NCI-H146 treated with DMSO at 0.1 percent for 48 hours (cell line): ENCODE results near the gene RAD51.

Experiments
- DNase-seq: peaks from one replicate; lab custom pipeline; 2025; ENCODE audit not compliant: unreplicated experiment; lab: John Stamatoyannopoulos, UW

Gene RAD51

DNA sequence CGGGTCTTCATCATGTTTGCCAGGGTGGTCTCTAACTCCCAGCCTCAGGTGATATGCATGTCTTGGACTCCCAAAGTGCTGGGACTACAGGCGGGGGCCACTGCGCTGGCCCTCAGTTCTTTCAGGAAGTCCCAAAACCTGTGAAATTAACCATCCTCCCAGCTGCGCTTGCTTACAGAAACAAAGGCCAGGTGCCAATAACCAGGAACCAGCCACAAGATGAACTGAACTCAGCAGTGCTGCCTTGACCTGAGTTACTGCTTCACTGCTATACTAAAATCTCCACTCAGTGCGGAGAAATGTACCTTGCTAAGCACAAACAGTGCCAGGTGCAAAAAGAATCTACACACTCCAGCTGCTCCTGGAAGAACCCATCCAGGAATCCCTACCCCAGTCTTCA is 65.0 kb downstream of the RAD51 start:
- DNase-seq = no peak

DNA sequence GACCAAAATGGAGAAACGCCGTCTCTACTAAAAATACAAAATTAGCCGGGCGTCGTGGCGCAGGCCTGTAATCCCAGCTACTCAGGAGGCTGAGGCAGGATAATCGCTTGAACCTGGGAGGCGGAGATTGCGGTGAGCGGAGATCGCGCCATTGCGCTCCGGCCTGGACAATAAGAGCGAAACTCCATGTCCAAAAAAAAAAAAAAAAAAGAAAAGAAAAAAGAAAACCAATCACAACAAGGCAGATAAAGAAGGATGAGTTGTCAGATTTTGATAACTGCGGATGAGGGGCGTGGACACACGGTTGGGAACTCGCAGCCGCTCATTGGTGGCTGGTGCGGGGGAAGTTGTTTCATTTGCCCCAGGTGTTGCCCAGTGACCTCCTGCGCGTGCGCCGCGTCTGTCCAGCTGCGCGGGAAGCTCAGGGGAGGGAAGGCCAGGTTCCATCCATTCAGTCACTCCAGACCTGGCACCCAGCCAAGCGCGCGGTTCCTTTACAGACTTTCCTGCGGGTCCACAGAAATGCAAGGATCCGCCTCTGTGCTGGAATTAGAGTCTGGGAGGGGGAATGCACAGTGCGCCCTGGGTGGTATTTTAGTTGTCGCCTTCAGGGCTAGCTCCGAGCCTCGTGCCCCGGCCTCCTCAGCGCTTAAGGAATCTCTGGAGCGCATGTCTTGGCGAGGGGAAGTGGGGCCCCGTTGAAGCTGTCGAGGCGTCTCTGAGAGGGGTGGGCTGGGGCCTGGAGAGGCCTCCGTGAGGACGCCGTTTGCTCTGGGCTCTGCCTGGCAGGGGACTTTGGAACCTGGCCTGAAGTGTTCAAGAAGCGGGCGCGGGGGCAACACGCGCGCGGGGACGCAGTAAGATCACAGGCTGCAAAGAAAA is 68.2 kb downstream of the RAD51 start:
- DNase-seq = peak; percentile 60

- DNase-seq = no peak
Measured at GRCh38 chr15:40763801-40764628, 69.0 kb downstream of the RAD51 start, which contains the start of gene GCHFR. GCHFR (plus strand) TSS chr15:40764068; CDS start chr15:40764181, 113 bp downstream.

DNA sequence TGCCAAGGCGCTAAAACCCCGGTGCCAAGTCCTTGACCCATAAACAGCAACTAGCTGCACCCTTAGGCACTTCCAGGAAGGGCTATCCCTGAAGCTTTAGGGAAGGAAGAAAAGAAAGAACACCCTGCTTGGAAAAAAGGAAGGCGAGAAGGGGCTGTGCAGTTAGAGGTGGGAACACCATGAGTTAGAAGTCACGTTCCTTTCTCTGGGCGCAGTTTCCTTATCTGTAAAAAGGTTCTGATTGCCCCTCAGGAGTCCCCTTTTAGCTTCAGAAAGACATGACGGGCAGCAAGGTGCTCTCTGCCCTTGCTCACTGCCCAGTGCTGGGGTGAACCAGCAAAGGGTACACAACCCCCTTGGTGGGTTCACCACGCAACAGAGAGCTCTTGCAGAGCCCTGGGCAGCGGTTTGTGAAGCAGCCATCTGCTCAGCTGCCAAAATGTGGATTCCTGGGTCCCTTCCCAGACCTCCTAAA is 69.7 kb downstream of the RAD51 start:
- DNase-seq = no peak

DNA sequence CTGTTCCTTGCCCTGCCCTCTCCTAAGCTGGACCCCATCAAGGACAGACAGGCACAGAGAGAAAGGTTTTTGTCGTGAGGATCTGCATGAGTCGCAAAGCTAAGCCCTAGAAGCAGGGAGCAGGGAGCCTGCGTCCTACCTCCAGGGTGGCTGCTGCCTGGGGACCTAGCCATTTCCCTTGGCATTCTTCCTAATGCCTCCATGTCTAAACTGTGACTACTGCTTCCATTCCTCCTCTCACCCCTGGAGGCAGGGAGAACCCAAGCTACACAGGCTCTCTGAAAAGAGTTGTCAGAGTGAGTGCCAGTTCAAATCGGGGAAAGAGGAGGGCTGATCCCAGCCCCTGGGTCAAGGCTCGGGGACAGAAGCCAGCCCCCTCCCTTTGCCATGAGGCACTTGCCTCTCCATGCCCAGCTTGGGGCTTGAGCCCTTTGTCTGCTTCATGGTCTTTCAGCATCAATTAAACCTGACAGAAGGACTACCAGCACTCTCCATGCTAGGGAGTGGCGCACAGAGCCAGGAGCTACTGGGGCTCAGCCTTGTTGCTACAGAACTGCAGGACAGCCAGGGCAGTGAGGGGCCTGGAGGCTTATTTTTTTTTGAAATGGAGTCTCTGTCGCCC is 71.3 kb downstream of the RAD51 start:
- no peak for DNase-seq

- DNase-seq = no peak
Measured at GRCh38 chr15:40766906-40767837, 72.2 kb downstream of the RAD51 start.

DNA sequence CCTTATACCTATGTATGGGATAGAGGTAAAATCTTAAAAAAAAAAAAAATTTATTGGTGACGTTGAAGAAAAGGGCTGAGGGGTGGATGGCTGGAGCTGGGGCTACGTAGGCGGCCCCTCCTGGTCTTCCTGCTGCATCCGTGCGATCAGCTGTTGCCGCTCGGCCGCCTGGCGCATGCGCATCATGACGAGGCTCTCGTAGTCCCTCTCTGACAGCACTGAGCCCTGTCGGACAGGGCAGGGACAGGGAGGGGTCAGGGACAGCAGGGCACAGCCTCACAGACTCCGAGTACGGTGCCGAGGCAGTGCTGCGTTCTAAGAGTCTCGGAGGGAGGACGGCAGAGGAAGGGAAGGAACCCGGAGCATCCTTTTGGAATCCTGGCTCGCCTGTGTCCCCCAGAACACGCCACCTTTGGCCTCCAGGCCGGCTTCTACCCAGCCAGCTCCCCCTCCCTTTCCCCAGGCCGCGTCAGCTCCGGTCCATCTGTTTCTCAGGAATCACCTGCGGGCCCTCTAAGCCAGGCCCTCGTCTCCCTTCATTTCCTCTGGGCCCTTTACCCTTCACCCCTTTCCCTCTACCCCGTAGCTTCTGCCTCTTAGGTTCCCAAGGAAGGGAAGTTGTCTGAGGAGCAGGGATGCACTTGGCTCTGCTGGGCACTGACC is 73.0 kb downstream of the RAD51 start:
- no peak for DNase-seq

DNA sequence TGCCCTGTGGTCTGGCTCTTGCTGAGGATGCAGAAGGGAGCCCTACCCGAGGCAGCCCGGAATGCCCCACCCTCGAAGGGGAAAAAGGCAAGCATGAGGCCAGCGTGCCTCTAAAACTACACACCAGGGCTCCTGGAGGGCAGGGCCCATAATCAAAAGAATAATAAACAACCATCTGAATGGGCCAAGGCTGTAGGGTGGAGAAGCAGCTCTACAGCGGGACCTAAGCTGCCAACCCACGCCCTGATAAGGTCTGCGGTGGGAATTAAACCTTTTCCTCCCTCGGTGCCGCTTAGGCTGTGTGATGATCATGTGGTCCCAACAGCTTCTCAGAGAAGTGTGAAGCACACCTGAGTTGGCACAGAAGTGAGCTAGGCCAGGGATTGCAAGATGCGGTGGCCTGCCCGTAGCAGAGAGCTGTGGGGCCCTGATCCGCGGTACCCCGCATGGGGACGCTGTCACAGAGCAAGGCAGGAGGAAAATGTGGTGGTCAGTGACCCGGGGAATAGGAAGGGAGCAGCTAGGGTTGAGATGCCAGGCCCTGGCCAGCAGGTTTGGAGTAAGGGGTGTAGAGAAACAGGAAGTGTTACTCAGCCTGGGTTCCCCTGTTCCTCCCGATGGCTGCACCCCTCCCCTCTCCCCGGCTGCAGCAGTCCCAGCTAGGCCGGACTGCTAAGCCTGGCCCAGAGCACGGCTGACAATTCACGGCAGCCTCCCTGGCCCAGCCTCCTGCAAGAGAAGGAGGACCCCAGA is 73.7 kb downstream of the RAD51 start:
- DNase-seq = no peak

- no peak for DNase-seq
Measured at GRCh38 chr15:40769274-40770146, 74.5 kb downstream of the RAD51 start, which contains the start of gene C15orf62. C15orf62 (plus strand) TSS chr15:40769980; CDS start chr15:40770496, 516 bp downstream.

- no peak for DNase-seq
Measured at GRCh38 chr15:40770147-40770721, 75.3 kb downstream of the RAD51 start.

GRCh38 chr15:40771242-40771641 is 76.3 kb downstream of the RAD51 start:
- DNase-seq = no peak

GRCh38 chr15:40772014-40772413 is 77.0 kb downstream of the RAD51 start:
- DNase-seq = no peak

DNA sequence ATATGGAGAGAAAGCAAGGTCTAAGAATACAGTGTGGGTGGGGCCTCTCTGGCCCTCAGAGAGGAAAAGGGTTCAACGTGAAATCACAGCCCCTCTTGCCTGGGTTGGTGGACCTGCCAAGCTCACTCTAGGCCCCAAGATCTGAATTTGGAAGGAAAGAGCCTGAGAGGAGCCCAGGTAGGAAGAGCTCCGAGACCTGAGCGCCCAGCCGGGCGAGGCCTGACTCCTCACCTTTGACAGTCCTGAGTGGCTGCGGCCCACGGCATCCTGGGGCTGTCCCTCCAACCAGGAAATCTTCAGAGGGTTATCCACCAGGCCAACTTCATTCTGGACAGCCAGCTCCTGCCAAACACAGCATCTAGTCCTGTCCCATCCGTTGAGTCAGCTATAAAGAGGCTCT is 78.5 kb downstream of the RAD51 start:
- no peak for DNase-seq

DNA sequence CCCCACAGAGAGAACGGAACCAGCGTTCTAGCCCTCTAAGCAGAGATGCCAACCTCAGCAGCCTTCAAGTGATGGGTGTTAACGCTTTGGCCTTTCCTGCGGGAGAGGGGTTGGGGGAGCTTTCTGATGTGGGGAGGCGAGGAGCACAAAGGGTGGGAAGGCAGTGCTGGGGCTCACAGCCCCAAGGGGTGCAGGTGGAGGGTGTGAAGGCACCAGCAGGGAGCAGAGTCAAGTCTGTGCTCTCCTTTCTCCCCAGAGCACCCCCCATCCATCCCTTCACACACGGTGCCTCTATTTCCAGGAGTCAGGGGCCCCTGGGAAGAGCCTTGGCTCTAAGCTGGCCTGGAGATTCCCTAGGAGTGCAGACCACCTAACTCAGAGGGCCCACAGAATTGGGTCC is 78.9 kb downstream of the RAD51 start:
- DNase-seq = no peak

DNA sequence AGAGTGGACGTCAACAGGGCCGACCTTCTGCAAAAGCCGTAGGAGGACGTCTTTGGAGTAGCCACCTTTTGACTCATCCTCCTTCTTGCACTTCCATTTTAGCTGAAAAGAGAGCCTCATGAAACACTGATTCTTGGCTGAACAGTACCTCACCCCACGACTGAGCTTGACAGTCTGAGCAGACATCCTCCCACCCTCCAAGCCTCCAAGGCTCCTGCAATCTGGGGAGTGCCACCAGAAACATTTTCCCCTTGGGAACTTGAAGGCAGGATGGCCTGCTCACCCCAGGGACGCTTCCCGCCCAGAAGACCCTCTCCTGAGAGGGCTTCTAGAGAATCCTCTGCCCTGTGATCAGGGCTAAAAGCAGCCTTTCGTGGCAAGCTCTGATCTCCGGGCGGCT is 80.0 kb downstream of the RAD51 start:
- DNase-seq = no peak

DNA sequence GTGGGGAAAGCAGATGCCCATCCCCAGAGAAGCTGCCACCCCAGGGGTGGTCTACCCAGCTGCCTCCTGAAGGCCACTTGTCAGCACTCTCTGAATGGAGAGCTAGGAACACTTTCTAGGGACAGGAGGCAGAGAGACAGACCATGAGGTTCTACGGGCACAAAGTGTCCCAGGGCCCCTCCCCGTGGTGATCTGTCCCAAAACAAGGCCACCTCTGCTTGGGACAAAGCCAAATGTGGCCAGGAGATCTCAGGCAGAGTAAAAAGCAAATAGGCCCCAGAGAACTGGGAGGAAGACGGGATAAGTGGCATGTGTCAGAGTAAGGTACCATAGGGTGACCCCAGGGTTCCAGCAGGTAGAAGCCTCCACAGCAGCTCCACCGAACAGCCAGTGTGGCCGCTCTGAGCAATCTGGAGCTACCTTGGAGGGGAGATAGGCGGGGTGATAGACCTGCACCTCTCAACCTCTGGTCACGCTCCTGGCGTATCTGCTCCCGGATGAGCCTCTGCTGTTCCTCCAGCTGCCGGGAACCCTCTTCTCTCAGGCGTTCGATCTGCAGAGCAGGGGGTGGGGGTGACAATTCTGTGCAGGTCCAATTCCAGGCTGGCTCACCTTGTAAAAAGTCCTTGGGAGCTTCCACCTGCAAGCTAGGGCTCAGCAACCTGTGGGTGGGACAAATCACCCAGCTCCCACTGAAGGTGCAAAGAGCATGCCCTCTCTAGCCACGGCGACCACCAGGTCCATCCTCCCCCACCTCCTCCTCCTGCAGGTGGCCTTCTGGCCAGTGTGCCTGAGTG is 81.0 kb downstream of the RAD51 start:
- DNase-seq = no peak
